Ishikawa (cell line): ENCODE data around the gene PDZD2.

Source experiments
- CEBPB ChIP-seq: IDR thresholded peaks from 2 replicates; pipeline ENCODE4 v1.6.1; 2012
- CREB1 ChIP-seq: IDR thresholded peaks from 2 replicates; pipeline ENCODE4 v1.6.1; 2012; ENCODE audit warnings: low read depth
- EGR1 ChIP-seq: IDR thresholded peaks from 2 replicates; pipeline ENCODE4 v1.6.1; 2012
- EP300 ChIP-seq: IDR thresholded peaks from 2 replicates; pipeline ENCODE4 v1.6.1; 2012; ENCODE audit warnings: borderline replicate concordance
- FOXM1 ChIP-seq: IDR thresholded peaks from 2 replicates; pipeline ENCODE4 v1.6.1; 2012; ENCODE audit warnings: low read depth, borderline replicate concordance
- NFIC ChIP-seq: IDR thresholded peaks from 2 replicates; pipeline ENCODE4 v1.6.1; 2012
- RAD21 ChIP-seq: IDR thresholded peaks from 2 replicates; pipeline ENCODE4 v1.6.1; 2012; ENCODE audit warnings: low read depth
- REST ChIP-seq: IDR thresholded peaks from 2 replicates; pipeline ENCODE4 v1.6.1; 2012; ENCODE audit warnings: low read depth, mild to moderate bottlenecking
- TAF1 ChIP-seq: IDR thresholded peaks from 2 replicates; pipeline ENCODE4 v1.6.1; 2012; ENCODE audit warnings: low read depth, mild to moderate bottlenecking
- TCF12 ChIP-seq: IDR thresholded peaks from 2 replicates; pipeline ENCODE4 v1.6.1; 2012; ENCODE audit warnings: low read depth
- TEAD4 ChIP-seq: IDR thresholded peaks from 2 replicates; pipeline ENCODE4 v1.6.1; 2012
- YY1 ChIP-seq: IDR thresholded peaks from 2 replicates; pipeline ENCODE4 v1.6.1; 2012; ENCODE audit warnings: low read depth
- ZBTB7A ChIP-seq: IDR thresholded peaks from 2 replicates; pipeline ENCODE4 v1.6.1; 2012; ENCODE audit warnings: low read depth
- TF ChIP-seq, protein P1 (sequence below): IDR thresholded peaks from 2 replicates; pipeline ENCODE4 v1.6.1; 2012
- TF ChIP-seq, protein P2 (sequence below): IDR thresholded peaks from 2 replicates; pipeline ENCODE4 v1.6.1; 2012

The PDZD2 gene

DNA sequence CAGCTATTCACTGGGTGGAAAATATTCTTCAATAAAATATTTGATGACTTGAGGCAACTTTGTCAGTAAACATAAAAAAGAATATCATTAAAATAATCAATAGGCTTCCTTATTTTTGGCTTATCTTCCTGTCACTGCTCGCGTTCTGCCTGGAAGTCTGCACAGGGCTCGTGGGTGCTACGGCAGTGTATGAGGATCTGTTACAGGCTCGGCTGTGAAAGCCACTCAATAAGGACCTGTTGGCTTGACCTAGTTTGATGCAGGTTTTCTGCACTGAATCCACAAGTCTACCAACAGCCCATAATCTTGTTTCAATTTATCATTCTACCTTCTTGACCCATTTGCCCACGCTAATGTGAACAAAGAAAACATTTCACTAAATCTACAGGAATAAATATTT, 97.2 kb downstream of the PDZD2 start:
- TF ChIP-seq YY1 (no peak), EP300 (no peak), TEAD4 (no peak), EGR1 (no peak), NFIC (no peak), CEBPB (no peak), TAF1 (no peak), RAD21 (no peak), ZBTB7A (no peak), REST (no peak), CREB1 (no peak), FOXM1 (no peak), TCF12 (no peak)
- TF ChIP-seq, protein P1, sequence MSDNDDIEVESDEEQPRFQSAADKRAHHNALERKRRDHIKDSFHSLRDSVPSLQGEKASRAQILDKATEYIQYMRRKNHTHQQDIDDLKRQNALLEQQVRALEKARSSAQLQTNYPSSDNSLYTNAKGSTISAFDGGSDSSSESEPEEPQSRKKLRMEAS = no peak
- TF ChIP-seq, protein P2, sequence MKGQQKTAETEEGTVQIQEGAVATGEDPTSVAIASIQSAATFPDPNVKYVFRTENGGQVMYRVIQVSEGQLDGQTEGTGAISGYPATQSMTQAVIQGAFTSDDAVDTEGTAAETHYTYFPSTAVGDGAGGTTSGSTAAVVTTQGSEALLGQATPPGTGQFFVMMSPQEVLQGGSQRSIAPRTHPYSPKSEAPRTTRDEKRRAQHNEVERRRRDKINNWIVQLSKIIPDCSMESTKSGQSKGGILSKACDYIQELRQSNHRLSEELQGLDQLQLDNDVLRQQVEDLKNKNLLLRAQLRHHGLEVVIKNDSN = no peak

DNA sequence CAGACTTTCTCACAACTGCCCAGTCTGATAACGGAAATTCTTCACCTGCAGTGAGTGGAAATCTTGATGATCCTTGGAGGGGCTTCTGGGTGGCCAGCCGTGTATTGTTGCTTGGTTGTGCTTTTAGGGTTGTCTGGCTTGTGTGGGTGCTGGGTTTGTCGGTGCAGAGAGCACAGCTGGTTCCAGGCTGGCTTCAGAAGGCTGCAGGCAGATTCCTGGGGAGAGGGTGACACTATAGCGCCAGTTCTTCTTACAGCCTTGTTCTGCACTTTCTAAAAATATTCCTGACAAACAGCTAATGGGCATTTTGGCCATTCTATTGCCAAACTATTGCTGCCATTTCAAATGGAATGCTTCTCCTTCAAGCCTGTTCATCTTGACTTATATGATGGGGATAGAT, 99.3 kb downstream of the PDZD2 start:
- TF ChIP-seq NFIC (no peak), TAF1 (no peak), TCF12 (no peak), RAD21 (no peak), EP300 (no peak), CEBPB (no peak)

GRCh38 chr5:31741496-31741895, 102.6 kb downstream of the PDZD2 start:
- TF ChIP-seq ZBTB7A (no peak), CEBPB (no peak), RAD21 (no peak)
- TF ChIP-seq, protein P1 = no peak

GRCh38 chr5:31743678-31744077, 104.7 kb downstream of the PDZD2 start:
- no peak for TF ChIP-seq NFIC

GRCh38 chr5:31748458-31749172, 109.7 kb downstream of the PDZD2 start:
- TF ChIP-seq NFIC (no peak), FOXM1 (no peak), ZBTB7A (no peak)

DNA sequence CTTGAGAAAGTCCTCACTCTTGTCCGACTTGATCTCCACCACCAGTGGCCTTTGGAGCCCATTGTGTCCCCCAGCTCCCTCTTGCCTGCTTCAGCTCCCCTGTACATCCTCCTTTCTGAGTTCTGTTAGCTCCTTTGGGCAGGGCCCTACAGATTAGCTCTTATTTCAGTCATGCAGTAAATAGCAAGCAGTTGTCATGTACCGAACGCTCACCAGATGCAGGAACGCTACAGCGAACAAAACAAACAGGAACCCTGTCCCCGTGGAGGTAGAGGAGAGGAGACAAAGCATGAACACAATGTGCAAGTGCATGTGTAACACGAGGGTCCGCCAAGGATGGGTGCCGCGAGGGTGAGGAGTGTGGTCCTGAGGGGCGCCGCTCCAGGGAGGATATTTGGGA, 111.3 kb downstream of the PDZD2 start:
- TF ChIP-seq EGR1 (no peak), TCF12 (no peak), CREB1 (no peak), TAF1 (no peak), EP300 (no peak)

GRCh38 chr5:31751610-31752009, 112.7 kb downstream of the PDZD2 start:
- TF ChIP-seq FOXM1 (no peak), ZBTB7A (no peak), CREB1 (no peak), EGR1 (no peak), YY1 (no peak), TAF1 (no peak), TEAD4 (no peak), EP300 (no peak), TCF12 (no peak), CEBPB (no peak)

- TF ChIP-seq, protein P2 = no peak
- TF ChIP-seq ZBTB7A (no peak), EGR1 (no peak), TEAD4 (no peak)
Observed at GRCh38 chr5:31753700-31754357, 114.9 kb downstream of the PDZD2 start.

DNA sequence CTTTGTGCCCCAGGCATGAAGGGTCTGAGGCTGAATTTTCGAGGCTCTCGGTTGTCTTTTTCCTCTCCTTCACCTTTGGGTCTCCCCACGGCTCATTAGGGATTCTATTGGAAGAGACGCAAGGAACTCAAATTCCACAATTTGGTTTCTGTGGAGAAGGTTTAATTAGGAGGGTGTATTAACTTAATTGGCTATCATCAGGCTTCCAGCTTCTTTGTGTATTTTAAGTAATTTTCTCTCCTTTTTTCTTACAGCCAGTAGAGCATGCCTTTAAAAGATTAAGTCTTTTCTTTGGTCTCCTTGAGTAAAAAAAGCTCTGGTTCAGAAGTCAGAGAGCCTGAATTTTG, 115.4 kb downstream of the PDZD2 start:
- TF ChIP-seq ZBTB7A (no peak), RAD21 (no peak), EP300 (no peak), CREB1 (no peak), EGR1 (no peak), TCF12 (no peak), TAF1 (no peak), TEAD4 (no peak), FOXM1 (no peak)
- TF ChIP-seq, protein P2 = no peak
